ENCODE measurements around the gene MFSD2A.
"Not testable (repeated sequence)": the region's sequence is repeated elsewhere in the genome, so short reads cannot be mapped to it uniquely, and the experiment has no call there.

Gene MFSD2A

DNA sequence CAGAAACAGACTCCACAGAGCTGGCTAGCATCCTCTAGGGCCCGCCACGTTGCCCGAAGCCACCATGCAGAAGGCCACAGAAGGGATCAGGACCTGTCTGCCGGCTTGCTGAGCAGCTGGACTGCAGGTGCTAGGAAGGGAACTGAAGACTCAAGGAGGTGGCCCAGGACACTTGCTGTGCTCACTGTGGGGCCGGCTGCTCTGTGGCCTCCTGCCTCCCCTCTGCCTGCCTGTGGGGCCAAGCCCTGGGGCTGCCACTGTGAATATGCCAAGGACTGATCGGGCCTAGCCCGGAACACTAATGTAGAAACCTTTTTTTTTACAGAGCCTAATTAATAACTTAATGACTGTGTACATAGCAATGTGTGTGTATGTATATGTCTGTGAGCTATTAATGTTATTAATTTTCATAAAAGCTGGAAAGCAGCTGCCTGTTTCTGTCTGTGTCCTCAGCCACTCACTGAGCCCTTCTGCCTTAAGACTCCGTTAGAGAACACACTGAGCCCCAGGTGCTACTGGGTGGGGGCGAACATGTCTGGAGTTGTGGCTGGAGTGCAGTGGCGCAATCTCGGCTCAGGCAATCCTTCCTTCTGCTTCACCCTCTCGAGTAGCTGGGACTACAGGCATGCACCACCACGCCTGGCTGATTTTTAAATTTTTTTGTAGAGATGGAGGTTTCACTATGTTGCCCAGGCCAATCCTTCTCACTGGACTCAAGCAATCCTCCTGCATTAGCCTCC lies 14.8 kb downstream of the MFSD2A start:
- DNase-seq, result no peak

DNA sequence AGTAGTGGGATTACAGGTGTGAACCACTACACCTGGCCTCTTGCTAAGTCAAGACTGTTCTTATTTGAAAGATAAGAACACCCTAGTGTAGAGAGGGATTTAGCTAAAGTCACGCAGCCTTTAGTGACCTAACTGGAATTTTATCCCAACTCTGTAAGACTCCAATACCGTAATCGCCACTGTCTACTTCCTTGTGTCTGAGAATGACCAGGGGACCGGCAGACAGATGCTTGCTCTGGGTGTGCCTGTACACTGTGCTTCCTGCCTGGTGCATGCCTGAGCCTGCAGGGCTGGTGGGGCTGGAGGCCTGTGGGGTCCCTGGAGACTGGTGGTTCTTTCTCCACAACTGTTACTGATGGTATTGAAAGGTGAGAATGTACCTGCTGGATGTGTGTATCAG lies 15.3 kb downstream of the MFSD2A start:
- DNase-seq, result no peak

DNA sequence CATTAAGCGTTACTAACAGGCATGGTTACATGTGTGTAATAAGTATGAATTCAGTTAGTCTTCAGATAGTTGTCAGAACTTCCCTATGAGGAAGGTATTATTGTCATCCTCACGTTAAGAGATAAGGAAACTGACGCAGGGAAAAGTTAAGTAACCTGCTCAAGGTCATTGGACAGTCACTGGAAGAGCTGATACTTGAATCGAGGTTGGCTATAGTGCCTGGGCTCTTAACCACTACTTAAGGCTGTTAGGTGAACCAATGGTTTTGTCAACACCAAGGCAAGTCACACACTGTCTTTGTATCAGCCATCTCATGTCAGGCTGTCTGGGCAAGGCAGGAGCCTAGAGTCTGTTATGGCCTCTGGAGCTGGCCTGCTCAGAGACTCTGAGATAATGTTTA lies 16.2 kb downstream of the MFSD2A start:
- DNase-seq, result no peak

DNA sequence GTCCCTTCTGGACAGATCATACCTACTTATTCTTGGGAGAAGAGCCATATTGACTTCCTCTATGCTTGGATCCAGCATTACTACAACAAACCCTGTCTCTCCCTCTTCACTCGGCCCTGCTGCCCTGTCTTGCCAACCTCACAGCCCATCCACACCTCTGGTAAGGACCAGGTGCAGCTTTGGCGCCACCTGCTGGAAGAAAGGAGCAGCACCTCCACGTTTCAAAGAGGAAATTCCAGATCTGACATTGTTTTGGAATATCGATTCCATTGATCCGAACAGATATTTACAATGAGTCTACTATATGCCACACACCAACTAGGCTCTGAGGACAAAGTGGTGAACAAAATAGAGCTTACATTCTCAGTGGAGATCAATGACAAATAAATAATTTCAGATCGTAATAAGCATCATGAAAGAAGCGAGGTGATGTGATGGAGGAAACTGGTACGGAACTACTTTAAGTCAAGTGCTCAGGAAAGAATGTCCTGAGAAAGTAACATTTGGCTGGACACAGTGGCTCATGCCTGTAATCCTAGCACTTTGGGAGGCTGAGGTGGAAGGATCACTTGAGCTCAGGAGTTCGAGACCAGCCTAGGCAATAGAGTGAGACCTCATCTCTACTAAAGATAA lies 18.7 kb downstream of the MFSD2A start:
- DNase-seq, result peak; percentile 76

DNA sequence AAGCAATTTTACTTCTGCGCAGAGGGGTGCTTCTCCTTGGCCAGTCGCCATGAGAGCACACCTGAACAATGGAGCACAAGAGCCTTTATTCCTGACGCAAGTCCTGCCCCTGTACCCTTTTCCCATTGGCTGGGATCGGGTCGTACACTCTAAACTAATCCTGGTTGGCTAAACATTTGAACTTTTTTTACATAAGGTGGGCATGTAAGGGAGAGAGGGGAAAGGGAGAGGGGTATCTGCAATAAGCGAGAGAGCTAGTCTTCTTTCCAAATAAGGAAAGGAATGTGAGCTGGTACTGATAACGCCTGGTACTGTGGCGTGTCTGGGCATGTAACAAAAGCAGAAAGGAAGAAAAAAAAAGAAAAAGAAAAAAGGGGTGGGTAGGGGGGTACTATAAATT lies 21.8 kb downstream of the MFSD2A start:
- DNase-seq, result no peak

DNA sequence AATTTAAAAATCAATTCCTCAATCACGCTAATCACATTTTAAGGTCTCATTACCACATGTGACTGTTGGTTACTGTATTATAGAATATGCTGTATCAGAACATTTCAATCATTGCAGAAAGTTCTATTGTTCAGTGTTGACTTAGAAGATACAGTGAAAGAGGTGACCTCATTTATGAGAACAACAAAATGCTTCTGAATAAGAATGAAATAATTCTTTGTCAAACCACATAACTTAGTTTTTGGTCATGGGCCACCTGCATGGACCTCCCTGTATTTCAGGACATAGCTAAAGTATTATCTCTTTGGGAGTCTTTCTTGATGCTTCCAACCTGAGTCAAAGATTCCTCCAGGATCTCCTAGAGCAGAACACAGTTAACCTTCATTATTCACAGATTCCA lies 22.3 kb downstream of the MFSD2A start:
- DNase-seq, result no peak

DNA sequence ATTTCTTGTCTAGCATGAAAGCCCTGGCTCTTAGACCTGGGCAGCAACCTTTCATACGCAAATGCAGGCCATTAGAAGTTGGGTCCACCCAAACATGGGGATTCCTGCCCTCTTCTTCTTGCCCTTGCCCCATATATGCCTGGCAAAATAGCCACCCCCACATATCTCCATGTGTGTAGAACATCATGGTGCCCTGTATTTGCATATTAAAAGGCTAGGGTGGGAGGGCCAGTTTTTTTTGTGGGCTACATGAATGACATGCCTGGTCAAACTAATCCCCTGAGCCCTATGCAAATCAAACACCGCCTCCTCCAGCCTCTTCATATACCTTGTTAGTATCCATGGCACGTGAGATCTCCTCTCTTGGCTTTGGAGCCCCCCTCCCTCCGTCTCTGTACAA lies 24.7 kb downstream of the MFSD2A start:
- DNase-seq, result no peak

DNA sequence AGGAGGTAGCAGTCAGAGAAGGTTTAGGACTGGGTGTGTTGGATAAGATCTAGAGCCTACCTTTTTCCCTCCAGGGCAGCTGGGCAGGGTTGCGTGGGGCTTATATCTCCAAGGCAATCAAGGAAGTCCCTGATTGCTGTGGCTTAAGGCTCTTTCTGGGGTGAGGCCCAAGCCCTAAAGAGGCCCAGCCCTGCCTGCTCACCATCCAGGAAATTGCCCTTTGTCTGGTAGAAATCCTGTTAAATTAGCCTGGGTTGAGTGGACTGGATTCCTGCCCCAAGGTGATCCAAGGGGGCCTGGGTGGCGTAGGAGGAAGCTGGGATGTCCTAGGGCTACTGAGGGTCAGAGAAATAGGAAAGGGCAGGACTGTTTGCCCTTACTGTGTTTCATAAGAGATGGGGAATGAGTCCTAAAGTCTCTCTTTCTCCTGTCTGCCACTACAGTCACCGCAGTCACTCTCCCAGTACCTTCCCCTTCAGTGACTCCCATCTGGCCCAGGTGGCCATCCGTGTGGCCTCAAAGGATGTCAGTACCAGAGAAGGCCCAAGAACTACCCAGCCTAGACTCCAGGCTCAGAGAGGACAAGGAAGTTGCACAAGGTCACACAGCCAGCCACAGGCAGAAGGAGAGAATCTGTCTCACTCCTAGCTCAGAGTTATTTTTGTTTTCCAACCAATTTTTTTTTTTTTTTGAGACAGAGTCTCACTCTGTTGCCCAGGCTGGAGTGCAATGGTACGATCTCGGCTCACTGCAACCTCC lies 25.8 kb downstream of the MFSD2A start:
- no peak for DNase-seq

DNA sequence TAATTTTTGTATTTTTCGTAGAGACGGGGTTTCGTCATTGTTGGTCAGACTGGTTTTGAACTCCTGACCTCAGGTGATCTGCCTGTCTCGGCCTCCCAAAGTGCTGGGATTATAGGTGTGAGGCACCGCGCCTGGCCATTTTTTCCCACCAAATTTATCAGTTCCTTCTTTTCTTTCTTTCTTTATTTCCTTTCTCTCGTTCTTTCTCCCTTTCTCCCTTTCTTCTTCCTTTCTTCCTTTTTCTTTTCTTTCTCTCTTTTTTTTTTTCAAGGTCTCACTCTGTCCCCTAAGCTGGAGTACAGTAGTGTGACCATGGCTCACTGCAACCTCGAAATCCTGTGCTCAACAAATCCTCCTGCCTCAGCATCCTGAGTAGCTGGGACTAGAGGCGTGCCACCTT lies 26.4 kb downstream of the MFSD2A start:
- no peak for DNase-seq

DNA sequence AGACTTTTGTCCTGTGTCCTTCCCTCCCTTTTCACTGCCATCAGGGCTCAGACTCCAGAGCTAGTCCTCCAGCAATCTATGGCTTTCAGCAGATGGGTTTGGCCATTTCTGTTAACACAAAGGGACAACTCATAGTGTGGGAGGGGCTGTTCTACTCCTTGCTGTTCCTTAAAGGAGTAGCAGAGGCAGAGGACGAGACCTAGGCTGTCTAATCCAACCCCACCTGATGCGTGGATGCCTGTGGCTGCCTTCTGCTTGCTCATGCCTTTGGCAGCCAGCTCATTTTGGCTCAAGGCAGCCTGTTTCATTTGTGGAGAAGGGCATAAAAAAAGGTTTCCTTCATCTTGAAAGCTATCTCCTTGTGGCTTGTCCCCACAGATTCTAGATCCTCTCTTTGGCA lies 27.0 kb downstream of the MFSD2A start:
- DNase-seq, result no peak

DNA sequence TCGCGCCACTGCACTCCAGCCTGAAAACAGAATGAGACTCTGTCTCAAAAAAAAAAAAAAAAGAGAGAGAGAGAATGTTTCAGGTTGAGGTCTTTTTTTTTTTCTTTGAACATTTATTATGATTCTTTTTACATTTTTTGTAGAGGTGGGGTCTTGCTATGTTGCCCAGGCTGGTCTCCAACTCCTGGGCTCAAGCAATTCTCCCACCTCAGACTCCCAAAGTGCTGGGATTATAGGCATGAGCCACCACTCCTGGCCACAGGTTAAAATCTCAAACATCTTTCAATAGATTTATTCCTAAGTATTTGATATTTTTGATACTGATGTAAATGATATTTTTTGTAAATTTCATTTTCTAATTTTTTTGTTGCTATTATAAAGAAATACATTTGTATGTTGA lies 29.5 kb downstream of the MFSD2A start:
- DNase-seq, result not testable (repeated sequence)

DNA sequence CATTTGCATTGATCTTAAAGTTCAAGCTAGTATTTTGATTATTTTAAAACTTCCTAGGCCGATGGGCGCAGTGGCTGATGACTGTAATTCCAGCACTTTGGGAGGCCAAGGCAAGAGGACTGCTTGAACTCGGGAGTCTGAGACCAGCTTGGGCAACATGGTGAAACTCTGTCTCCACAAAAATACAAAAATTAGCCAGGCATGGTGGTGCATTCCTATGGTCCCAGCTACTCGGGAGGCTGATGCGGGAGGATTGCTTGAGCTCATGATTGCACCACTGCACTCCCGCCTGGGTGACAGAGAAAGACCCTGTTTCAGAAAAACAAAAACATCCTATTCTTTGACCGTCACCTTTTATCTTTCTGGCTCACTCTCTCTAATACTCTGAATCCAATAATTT lies 30.0 kb downstream of the MFSD2A start:
- no peak for DNase-seq

DNA sequence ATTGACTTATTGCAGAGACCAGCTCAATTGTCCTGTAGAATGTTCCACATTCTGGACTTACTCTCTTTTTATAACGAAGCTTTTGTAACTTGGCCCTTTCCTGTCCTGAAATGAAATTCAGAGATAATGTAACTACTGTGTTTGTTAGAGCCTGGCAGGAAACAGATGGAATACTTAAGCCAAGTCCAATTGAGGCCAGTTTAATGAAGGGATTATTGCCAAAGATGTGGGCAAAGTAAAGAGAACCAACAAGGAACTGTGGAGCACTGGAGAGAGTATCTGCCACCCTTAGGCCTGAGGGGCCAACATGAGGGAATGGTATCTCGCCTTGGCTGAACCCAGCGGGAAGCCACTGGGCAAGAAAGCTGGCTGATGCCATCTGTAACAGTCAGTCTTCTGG lies 32.9 kb downstream of the MFSD2A start:
- DNase-seq, result no peak

DNA sequence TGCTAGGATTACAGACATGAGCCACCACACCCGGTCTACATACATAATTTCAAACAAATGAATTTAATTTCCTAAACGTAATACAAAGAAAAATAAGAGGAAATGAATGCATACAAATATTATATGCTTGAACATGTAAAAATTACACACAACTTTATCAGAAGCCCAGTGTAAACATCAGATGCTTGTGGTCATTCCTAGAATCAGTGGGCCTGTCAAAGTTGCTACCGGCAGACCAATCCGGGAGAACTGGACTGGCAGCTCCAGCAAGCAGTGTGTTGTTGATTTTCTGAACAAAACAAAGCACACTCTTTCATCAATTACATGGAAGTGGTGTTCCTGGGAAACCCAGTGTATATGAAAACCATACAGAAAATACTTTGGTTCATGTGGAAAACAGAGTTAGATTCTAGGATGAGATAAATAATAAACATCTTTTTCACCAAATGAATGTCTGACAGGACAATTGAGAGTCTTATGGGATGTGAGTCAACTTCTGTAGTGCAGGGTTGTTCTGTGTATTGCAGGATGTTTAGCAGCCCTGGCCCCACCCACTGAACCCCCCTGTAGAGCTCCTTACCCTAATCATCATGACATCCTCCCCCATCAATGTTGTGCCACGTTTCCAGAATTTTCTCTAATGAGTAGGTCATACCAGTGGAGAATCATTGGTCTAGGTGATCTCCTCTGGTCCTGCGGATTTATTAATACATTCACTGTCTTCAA lies 33.8 kb downstream of the MFSD2A start:
- DNase-seq, result no peak

DNA sequence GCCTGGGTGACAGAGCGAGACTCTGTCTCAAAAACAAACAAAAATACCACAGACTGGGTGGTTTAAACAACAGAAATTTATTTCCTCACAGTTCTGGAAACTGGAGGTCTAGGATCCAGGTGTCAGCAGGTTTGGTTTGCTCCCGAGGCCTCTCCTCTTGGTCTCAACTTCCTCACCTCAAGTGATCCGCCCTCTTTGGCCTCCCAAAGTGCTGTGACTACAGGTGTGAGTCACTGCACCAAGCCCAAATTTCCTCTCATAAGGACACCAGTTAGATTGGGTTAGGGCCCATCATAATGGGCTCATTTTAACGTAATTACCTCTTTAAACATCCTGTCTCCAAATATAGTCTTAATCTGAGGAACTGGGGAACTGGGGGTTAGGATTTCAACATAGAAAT lies 35.5 kb downstream of the MFSD2A start:
- no peak for DNase-seq

DNA sequence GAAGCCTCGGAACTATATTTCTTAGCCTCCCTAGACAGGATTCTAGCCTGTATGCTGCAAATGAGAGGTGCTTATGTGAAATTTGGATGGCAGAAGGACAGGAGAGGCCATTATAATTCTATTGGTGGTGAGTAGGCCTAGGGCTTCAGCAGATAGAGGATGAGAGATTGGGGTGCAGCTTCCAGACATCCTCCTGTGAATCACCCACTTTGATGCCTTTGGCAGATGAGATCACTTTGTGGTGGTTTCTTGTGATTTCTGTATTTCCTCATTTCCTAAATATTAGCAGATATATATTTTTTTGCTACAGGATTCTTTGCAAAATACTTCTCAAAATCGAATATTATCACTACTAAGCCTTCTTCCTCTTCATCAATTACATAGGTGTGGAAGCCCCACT lies 37.3 kb downstream of the MFSD2A start:
- no peak for DNase-seq

DNA sequence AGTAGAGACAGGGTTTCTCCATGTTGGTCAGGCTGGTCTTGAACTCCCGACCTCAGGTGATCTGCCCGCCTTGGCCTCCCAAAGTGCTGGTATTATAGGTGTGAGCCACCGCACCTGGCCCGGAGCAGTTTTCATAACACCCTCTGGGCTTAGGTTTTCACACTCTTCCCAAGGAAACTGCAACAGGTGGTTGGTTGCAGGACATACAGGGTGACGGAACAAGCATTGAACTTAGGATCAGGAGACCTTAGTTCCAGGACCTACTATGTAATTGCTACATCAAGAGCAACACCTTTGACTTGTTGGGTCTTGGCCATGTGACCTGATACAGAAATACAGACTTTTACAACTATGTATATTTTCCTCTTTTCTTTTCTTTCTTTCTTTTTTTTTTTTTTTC lies 37.9 kb downstream of the MFSD2A start:
- no peak for DNase-seq

DNA sequence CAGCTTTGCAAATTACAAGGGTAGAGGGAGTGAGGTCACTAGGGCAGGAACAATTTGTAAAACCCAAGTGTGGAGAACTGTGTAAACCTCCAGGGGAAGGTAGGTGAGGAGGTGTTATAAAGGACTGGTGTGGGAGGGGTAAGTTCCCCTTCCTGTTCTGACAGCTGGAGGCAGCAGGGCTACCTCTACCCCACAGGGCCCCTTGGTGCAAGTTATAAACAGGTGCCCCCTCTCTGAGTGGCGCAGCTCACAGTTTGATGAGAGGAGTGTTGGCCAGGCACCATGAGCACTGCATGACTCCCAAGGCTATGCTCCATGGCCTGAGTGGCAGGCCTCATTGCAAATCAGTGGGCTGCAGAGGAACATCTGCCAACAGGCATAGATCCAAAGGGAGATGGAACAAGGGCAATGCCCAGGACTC lies 41.0 kb downstream of the MFSD2A start:
- no peak for DNase-seq

DNA sequence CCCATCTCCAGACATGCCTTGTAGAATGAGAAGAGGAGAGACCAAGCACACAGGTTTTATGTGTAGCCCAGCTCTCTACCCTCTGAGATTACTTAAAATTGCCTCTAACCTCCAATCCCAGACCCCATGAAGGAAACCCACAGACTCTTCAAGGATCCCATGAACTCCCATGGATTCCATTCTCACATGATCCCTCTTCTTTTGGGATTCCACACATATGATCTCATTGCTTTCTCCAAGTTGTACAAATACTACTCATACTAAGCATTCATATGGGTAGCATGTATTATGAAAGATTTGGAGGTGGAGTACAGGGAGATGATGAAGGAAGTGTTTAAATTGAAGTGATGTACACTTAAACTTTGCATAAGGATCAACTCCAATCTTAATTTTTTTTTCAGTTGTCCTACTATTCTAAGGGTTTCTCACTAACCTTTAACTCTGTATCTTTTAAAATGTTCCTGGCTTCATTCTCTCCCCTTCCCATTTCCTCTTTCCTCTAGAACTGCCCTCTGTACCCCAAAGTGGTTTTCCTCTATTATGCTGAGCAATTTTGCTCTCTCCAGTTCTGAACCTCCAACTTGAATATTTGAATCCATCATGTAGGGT lies 41.6 kb downstream of the MFSD2A start:
- no peak for DNase-seq

DNA sequence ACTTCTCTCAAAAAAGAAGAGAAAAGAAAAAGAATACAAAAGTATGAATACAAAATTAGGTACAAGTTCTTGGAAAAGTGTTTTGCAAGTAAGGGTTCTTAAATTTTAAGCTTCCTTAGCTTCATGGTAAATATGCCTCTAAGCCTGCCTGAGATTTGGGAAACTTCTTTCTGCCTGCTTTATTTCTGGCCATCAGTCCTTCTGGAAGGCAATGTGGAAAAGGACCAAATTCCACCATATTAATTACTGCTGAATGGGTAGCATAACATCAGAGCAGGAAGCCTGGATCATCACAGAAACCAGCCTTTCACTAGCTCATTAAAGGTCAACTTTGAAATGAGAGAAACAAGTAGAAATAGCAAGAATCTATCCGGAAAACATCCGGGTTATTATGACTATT lies 46.5 kb downstream of the MFSD2A start:
- no peak for DNase-seq

DNA sequence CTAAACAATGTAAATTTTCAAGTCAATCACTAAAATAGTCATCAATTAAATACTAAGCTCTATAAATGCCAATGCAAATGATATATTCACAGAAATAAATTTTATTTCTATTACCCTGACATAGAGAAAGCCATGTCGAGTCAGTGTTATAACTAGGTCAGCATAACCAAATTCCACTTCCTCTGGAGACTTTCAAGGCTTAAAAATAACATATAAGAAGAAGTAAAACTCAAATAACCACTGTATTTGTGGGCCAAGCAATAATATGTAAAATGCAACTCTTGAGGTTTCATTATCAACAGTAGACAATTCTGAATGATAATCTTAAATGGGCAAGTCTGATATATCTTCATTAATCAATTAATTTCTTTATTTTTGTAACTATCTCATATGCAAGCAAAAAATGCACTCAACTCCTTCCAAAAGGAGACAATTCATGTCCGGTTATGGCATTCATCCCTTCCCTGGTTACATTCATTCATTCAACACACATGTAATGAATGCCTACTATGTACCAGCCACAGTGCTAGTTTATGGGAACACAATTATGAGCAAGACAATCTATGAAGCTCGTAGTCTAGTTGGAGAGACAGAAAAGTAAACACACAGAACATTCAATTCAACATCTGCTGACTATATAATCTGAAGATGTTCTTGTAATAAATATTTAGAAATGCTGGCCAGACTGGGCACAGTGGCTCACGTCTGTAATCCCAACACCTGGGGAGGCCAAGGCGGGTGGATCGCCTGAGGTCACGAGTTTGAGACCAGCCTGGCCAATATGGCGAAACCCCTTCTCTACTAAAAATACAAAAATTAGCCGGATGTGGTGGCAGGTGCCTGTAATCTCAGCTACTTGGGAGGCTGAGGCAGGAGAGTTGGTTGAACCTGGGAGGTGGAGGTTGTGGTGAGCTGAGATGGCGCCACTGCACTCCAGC lies 48.5 kb downstream of the MFSD2A start:
- no peak for DNase-seq

DNA sequence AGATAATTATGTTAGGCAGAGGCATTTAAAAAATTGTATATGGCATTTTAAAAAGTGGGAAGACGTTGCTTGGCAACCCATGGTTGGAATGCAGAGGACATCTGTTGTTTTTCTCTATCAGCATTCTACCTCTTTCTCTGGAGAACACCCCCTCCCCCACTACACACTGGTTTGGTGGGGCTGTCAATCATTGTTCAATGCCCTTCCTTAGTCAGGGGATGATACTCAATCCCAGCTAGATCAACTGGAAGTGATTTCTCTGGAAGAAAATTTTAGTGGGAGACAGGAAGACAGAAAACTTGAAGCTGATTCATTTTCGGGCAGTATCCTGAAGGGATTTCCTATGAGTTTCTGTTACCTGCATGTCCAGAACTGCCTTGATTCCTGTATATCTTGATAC lies 49.9 kb downstream of the MFSD2A start:
- DNase-seq, result no peak
